Measurements from ENCODE around the gene WASL.
"Not testable (repeated sequence)": the region's sequence is repeated elsewhere in the genome, so short reads cannot be mapped to it uniquely, and the experiment has no call there.

- TF ChIP-seq CTCF (conservative IDR thresholded peaks at IDR 0.05); ZFX (IDR thresholded peaks at IDR 0.05): not testable (repeated sequence)
Observed at GRCh38 chr7:123720527-123720926, 28.3 kb downstream of the WASL start.
